GM23338 (cell line): ENCODE measurements around the gene GNPTG. TPM values are rescaled to one million over a fixed set of nuclear protein-coding genes. Genes with fewer than 3 reads are reported as not detected.

ENCODE experiments used
- ATAC-seq: fragments of 200-7000 bp; cut with Tn5 transposase; 3 replicates; pipeline ENCODE4 v1.9.1; 2020
- DNase-seq: peaks from one replicate; pipeline ENCODE4 v3.0.0-alpha.2; 2015; ENCODE audit warnings: low spot score
- H2AFZ ChIP-seq: fragments of 200-600 bp; sonication (generic); 2 replicates; pipeline ENCODE4 v1.8.0; 2016; ENCODE audit warnings: antibody characterized with exemption, mild to moderate bottlenecking, moderate library complexity
- H3F3A ChIP-seq: fragments of 200-600 bp; sonication (generic); replicated peaks from 2 replicates; pipeline ENCODE4 v1.8.0; 2017; ENCODE audit warnings: antibody characterized with exemption, mixed run types, low read depth
- H3K27ac ChIP-seq: fragments of 200-600 bp; sonication (generic); 2 replicates; pipeline ENCODE4 v1.6.1; 2016; ENCODE audit warnings: low read depth
- H3K27me3 ChIP-seq: fragments of 200-600 bp; sonication (generic); 2 replicates; pipeline ENCODE4 v1.8.0; 2016; ENCODE audit warnings: mild to moderate bottlenecking, mixed run types, moderate library complexity; ENCODE audit not compliant: insufficient read depth
- H3K36me3 ChIP-seq: fragments of 200-600 bp; sonication (generic); 2 replicates; pipeline ENCODE4 v1.8.0; 2016; ENCODE audit warnings: mild to moderate bottlenecking; ENCODE audit not compliant: insufficient read depth
- H3K4me1 ChIP-seq: fragments of 200-600 bp; sonication (generic); 2 replicates; pipeline ENCODE4 v1.8.0; 2016; ENCODE audit warnings: mild to moderate bottlenecking, moderate library complexity; ENCODE audit not compliant: insufficient read depth
- H3K4me2 ChIP-seq: fragments of 200-600 bp; sonication (generic); 2 replicates; pipeline ENCODE4 v1.7.1; 2017; ENCODE audit warnings: mixed run types
- H3K4me3 ChIP-seq: fragments of 200-600 bp; sonication (generic); 2 replicates; pipeline ENCODE4 v1.6.1; 2016; ENCODE audit warnings: mixed run types
- H3K79me2 ChIP-seq: fragments of 200-600 bp; sonication (generic); replicated peaks from 2 replicates; pipeline ENCODE4 v1.8.0; 2017; ENCODE audit warnings: mild to moderate bottlenecking; ENCODE audit not compliant: insufficient read depth
- H3K9me2 ChIP-seq: fragments of 200-600 bp; sonication (generic); 2 replicates; pipeline ENCODE4 v1.8.0; 2017; ENCODE audit not compliant: insufficient read depth
- H4K20me1 ChIP-seq: fragments of 200-600 bp; sonication (generic); replicated peaks from 2 replicates; pipeline ENCODE4 v1.8.0; 2017; ENCODE audit warnings: mild to moderate bottlenecking; ENCODE audit not compliant: insufficient read depth
- H3K27ac Mint-ChIP-seq: 2 replicates; pipeline ENCODE4 v1.8.0; 2020; ENCODE audit warnings: inconsistent platforms, mild to moderate bottlenecking, moderate library complexity, mixed read lengths
- H3K27me3 Mint-ChIP-seq: 3 replicates; pipeline ENCODE4 v1.8.0; 2022; ENCODE audit warnings: low read depth, mild to moderate bottlenecking, moderate library complexity, mixed read lengths, inconsistent platforms; ENCODE audit not compliant: insufficient read depth, poor library complexity
- H3K36me3 Mint-ChIP-seq: 3 replicates; pipeline ENCODE4 v1.8.0; 2021; ENCODE audit warnings: low read depth, mild to moderate bottlenecking, inconsistent platforms, moderate library complexity, mixed read lengths
- H3K4me1 Mint-ChIP-seq: 3 replicates; pipeline ENCODE4 v1.8.0; 2020; ENCODE audit warnings: mild to moderate bottlenecking, inconsistent platforms, mixed read lengths
- H3K4me3 Mint-ChIP-seq: 3 replicates; pipeline ENCODE4 v1.8.0; 2021; ENCODE audit warnings: moderate library complexity, mild to moderate bottlenecking, inconsistent platforms, mixed read lengths
- H3K9me3 Mint-ChIP-seq: 3 replicates; pipeline ENCODE4 v1.8.0; 2020; ENCODE audit warnings: moderate library complexity, mild to moderate bottlenecking, inconsistent platforms, mixed read lengths
- CREB1 ChIP-seq: fragments of 250-450 bp; sonication (Bioruptor Pico); IDR thresholded peaks from 2 replicates; pipeline ENCODE4 v1.5.0; 2020; ENCODE audit warnings: low read depth, mild to moderate bottlenecking, moderate library complexity
- ETS1 ChIP-seq: IDR thresholded peaks from 2 replicates; pipeline ENCODE4 v1.6.1; 2016; ENCODE audit warnings: antibody characterized with exemption
- EZH2 ChIP-seq: fragments of 200-600 bp; sonication (generic); IDR thresholded peaks from one replicate; pipeline ENCODE4 v1.8.0; 2017; ENCODE audit warnings: antibody characterized with exemption, mild to moderate bottlenecking, low read depth; ENCODE audit not compliant: unreplicated experiment
- EZH2phosphoT487 ChIP-seq: fragments of 200-600 bp; sonication (generic); IDR thresholded peaks from one replicate; pipeline ENCODE4 v1.8.1; 2018; ENCODE audit warnings: antibody characterized with exemption; ENCODE audit not compliant: unreplicated experiment
- NANOG ChIP-seq: IDR thresholded peaks from 2 replicates; pipeline ENCODE4 v1.6.1; 2016; ENCODE audit warnings: antibody characterized with exemption, borderline replicate concordance
- POLR2AphosphoS5 ChIP-seq: IDR thresholded peaks from 2 replicates; pipeline ENCODE4 v1.6.1; 2016; ENCODE audit warnings: antibody characterized with exemption, low read depth
- STAT1 ChIP-seq: IDR thresholded peaks from one replicate; pipeline ENCODE4 v1.6.1; 2016; ENCODE audit warnings: antibody characterized with exemption; ENCODE audit not compliant: unreplicated experiment
- ZNF114 ChIP-seq: fragments of 250-450 bp; sonication (Bioruptor Pico); IDR thresholded peaks from 2 replicates; pipeline ENCODE4 v1.5.0; 2020; ENCODE audit warnings: mild to moderate bottlenecking, moderate library complexity
- ZNF331 ChIP-seq: fragments of 250-450 bp; sonication (Bioruptor Pico); IDR thresholded peaks from 2 replicates; pipeline ENCODE4 v1.5.0; 2020; ENCODE audit warnings: low read depth, mild to moderate bottlenecking, moderate library complexity
- polyA plus RNA-seq: library from polyadenylated mRNA; unstranded; fragments of >200 nt; fragmentation: Nextera tagmentation; extraction: Ambion mirVana; gene quantifications from 2 replicates; pipeline ENCODE4 v1.2.1, GENCODE V29; 2016
- total RNA-seq: library from RNA; depleted of rRNA; stranded (reverse); fragments of >200 nt; shearing (Covaris generic); gene quantifications from 2 replicates; pipeline ENCODE4 v1.2.3, GENCODE V29; 2014
- TF ChIP-seq, protein P1 (sequence below): IDR thresholded peaks from one replicate; pipeline ENCODE4 v1.6.1; 2018; ENCODE audit warnings: antibody characterized with exemption; ENCODE audit not compliant: unreplicated experiment
- TF ChIP-seq, protein P2 (sequence below), 2 experiments: fragments of 200-600 bp in 1 of 2; sonication (generic) in 1 of 2; conservative IDR thresholded peaks; 2 replicates each; pipeline versions ENCODE4 v1.5.1 to v1.6.1; 2016 to 2017; ENCODE audit warnings: antibody characterized with exemption in 2 of 2, low read depth in 2 of 2, mild to moderate bottlenecking in 2 of 2, moderate library complexity in 1 of 2

Gene GNPTG
- total and polyA plus RNA-seq, 2 experiments from 2014 or later: 23.3 to 41.0 TPM

DNA sequence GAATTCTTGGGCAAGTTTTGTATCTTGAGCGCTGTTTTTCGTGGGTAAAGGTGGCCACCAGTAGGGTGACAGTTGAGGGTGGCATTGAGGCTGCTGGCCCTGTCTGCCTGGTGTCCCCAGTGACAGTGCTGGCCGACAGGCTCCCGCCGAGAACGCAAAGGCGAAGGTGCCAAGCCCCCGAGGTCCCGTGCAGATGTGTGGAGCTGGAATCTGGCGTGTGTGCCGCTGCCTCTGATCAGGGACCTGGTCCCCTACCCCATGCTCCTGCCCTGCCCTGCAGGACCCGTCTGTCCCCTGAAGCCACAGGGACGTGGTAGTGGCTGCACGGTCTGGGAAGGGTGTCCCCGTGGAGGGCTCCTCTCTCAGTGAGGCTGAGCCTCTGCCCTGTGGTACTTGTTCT is 38.8 kb upstream of the GNPTG start (continued):
- TF ChIP-seq ETS1: no peak
- no peak for TF ChIP-seq EZH2
- TF ChIP-seq CREB1 (CRISPR knock-in tag): no peak
- TF ChIP-seq, protein P1, sequence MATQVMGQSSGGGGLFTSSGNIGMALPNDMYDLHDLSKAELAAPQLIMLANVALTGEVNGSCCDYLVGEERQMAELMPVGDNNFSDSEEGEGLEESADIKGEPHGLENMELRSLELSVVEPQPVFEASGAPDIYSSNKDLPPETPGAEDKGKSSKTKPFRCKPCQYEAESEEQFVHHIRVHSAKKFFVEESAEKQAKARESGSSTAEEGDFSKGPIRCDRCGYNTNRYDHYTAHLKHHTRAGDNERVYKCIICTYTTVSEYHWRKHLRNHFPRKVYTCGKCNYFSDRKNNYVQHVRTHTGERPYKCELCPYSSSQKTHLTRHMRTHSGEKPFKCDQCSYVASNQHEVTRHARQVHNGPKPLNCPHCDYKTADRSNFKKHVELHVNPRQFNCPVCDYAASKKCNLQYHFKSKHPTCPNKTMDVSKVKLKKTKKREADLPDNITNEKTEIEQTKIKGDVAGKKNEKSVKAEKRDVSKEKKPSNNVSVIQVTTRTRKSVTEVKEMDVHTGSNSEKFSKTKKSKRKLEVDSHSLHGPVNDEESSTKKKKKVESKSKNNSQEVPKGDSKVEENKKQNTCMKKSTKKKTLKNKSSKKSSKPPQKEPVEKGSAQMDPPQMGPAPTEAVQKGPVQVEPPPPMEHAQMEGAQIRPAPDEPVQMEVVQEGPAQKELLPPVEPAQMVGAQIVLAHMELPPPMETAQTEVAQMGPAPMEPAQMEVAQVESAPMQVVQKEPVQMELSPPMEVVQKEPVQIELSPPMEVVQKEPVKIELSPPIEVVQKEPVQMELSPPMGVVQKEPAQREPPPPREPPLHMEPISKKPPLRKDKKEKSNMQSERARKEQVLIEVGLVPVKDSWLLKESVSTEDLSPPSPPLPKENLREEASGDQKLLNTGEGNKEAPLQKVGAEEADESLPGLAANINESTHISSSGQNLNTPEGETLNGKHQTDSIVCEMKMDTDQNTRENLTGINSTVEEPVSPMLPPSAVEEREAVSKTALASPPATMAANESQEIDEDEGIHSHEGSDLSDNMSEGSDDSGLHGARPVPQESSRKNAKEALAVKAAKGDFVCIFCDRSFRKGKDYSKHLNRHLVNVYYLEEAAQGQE: no peak
- TF ChIP-seq STAT1: no peak
- TF ChIP-seq ZNF114 (CRISPR knock-in tag): no peak
- TF ChIP-seq POLR2AphosphoS5: no peak
- TF ChIP-seq ZNF331: no peak

DNA sequence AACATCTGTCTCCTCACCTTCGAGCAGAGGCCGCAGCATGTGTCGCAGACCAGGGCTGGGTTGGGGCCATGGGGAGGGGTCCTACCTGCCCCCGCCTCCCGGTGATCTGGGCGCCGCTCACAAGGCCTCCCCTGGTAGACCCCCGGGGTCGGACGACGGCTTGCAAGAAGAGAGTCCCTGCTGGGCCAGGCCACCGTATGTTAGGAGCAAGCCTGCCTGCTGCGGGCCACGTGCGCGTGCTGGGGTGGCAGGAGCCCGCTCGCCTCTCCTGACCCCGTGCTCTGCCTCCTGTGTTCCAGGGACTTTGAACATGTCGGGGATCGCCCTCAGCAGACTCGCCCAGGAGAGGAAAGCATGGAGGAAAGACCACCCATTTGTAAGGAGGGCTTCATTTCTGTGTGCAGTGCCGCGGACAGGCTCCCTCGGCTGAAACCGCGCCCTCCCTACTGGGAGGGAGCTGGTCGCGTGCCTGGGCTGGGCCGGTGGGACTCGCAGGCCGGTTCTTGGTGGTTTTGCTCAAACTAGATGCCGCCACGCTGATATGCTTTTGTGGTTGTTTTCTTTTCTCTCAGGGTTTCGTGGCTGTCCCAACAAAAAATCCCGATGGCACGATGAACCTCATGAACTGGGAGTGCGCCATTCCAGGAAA is 37.9 kb upstream of the GNPTG start:
- H3K27ac Mint-ChIP-seq: no peak overlapping the region
- Histone ChIP-seq H3K27me3 (no peaks in the 10 kb centered on the region), H3K4me2 (no peak overlapping the region), H4K20me1 (peaks cover 49% of the 10 kb centered on the region), H3K27ac (no peak overlapping the region), H3F3A (no peaks in the 10 kb centered on the region), H3K79me2 (peaks cover 87% of the 10 kb centered on the region), H3K4me1 (peaks cover 7% of the 10 kb centered on the region; the same call in 1 of the 2 replicates), H2AFZ (no peak overlapping the region), H3K4me3 (no peak overlapping the region), H3K9me2 (no peaks in the 10 kb centered on the region), H3K36me3 (peaks cover 30% of the 10 kb centered on the region)
- peaks cover 26% of the 10 kb centered on the region for H3K27me3 Mint-ChIP-seq
- H3K4me1 Mint-ChIP-seq: peaks cover 4% of the 10 kb centered on the region; the same call in 2 of the 3 replicates
- H3K36me3 Mint-ChIP-seq: peaks cover 63% of the 10 kb centered on the region
- H3K4me3 Mint-ChIP-seq: no peak overlapping the region
- ATAC-seq (no peak), DNase-seq (no peak)
- no peaks in the 10 kb centered on the region; the same call in 2 of the 3 replicates for H3K9me3 Mint-ChIP-seq
- TF ChIP-seq EZH2phosphoT487: no peak
- TF ChIP-seq ZNF114 (CRISPR knock-in tag): no peak
- no peak for TF ChIP-seq CREB1 (CRISPR knock-in tag)
- TF ChIP-seq ETS1: no peak
- TF ChIP-seq STAT1: no peak
- TF ChIP-seq NANOG: no peak
- no peak for TF ChIP-seq POLR2AphosphoS5
- TF ChIP-seq, protein P1: no peak
- no peak for TF ChIP-seq EZH2
- TF ChIP-seq, protein P2, sequence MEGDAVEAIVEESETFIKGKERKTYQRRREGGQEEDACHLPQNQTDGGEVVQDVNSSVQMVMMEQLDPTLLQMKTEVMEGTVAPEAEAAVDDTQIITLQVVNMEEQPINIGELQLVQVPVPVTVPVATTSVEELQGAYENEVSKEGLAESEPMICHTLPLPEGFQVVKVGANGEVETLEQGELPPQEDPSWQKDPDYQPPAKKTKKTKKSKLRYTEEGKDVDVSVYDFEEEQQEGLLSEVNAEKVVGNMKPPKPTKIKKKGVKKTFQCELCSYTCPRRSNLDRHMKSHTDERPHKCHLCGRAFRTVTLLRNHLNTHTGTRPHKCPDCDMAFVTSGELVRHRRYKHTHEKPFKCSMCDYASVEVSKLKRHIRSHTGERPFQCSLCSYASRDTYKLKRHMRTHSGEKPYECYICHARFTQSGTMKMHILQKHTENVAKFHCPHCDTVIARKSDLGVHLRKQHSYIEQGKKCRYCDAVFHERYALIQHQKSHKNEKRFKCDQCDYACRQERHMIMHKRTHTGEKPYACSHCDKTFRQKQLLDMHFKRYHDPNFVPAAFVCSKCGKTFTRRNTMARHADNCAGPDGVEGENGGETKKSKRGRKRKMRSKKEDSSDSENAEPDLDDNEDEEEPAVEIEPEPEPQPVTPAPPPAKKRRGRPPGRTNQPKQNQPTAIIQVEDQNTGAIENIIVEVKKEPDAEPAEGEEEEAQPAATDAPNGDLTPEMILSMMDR (conservative IDR thresholded peaks at IDR 0.05; ENCODE audit: low read depth in 2 of 2): no peak
